ENCODE measurements around the gene FBL. TPM values are rescaled to one million over a fixed set of nuclear protein-coding genes. Genes with fewer than 3 reads are reported as not detected.

Gene FBL
- total RNA-seq, 4 donors from 2014 or later, result 40.4 to 79.4 (median 67.0) TPM

- no peaks in the 10 kb centered on the region for H3K4me1 ChIP-seq
- in situ Hi-C loops (cut with MboI; ENCODE audit: low sequenced_read_pairs in 4 of 4), result no loop called here
- TF ChIP-seq CTCF (IDR thresholded peaks at IDR 0.05 in 4 of 5, conservative IDR thresholded peaks at IDR 0.05 in 1 of 5) (no peak), POLR2A (IDR thresholded peaks at IDR 0.05) (no peak)
- intact Hi-C loops (cut with DNase I; ENCODE audit: low total_unique reads), result no loop called here
- H3K4me3 ChIP-seq, result no peak overlapping the region
- H3K27ac ChIP-seq, result no peak overlapping the region
- H3K36me3 ChIP-seq, result no peaks in the 10 kb centered on the region
- ATAC-seq (no peak), DNase-seq (no peak)
- H3K9me3 ChIP-seq, result no peaks in the 10 kb centered on the region
- no peaks in the 10 kb centered on the region for H3K27me3 ChIP-seq
Observed at GRCh38 chr19:39871886-39872866, 26.0 kb upstream of the FBL start.

DNA sequence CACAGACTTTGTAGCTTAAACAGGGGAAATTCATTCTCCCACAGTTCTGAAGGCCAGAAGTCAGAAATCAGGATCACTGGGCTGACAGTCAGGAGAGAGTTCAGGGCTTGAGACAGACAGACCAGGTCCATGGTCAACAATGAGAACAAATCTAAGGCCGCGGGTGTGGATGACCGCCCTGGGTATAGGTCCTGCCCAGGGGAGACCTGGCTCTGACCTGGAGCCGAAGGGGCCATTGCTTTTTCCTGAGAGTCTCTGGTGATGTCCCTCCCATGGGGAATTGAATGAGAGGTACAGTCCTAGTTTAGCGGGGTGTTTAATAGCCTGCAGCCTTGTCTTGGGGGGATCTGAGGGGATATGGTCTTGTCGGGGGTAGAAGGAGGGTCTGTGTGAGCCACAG is 25.2 kb upstream of the FBL start:
- H3K27ac ChIP-seq, result no peak overlapping the region
- no peaks in the 10 kb centered on the region for H3K36me3 ChIP-seq
- no peak overlapping the region for H3K4me3 ChIP-seq
- intact Hi-C loops (cut with DNase I; ENCODE audit: low total_unique reads) (no loop called here), in situ Hi-C loops (cut with MboI; ENCODE audit: low sequenced_read_pairs in 4 of 4) (no loop called here)
- H3K27me3 ChIP-seq, result no peaks in the 10 kb centered on the region
- no peaks in the 10 kb centered on the region for H3K4me1 ChIP-seq
- TF ChIP-seq CTCF (IDR thresholded peaks at IDR 0.05 in 4 of 5, conservative IDR thresholded peaks at IDR 0.05 in 1 of 5) (no peak), POLR2A (IDR thresholded peaks at IDR 0.05) (no peak)
- ATAC-seq, result no peak
- no peaks in the 10 kb centered on the region for H3K9me3 ChIP-seq
- no peak for DNase-seq

GRCh38 chr19:39870171-39870971 is 24.2 kb upstream of the FBL start:
- DNase-seq (no peak), ATAC-seq (no peak)
- H3K4me1 ChIP-seq, result no peaks in the 10 kb centered on the region
- H3K4me3 ChIP-seq, result no peak overlapping the region
- in situ Hi-C loops (cut with MboI; ENCODE audit: low sequenced_read_pairs in 4 of 4) (no loop called here), intact Hi-C loops (cut with DNase I; ENCODE audit: low total_unique reads) (no loop called here)
- TF ChIP-seq POLR2A (IDR thresholded peaks at IDR 0.05) (no peak), CTCF (IDR thresholded peaks at IDR 0.05 in 4 of 5, conservative IDR thresholded peaks at IDR 0.05 in 1 of 5) (no peak)
- no peaks in the 10 kb centered on the region for H3K36me3 ChIP-seq
- H3K9me3 ChIP-seq, result no peaks in the 10 kb centered on the region
- no peaks in the 10 kb centered on the region for H3K27me3 ChIP-seq
- no peak overlapping the region for H3K27ac ChIP-seq

GRCh38 chr19:39867952-39868351 is 21.8 kb upstream of the FBL start:
- in situ Hi-C loops (cut with MboI; ENCODE audit: low sequenced_read_pairs in 4 of 4), result no loop called here
- ATAC-seq (no peak), DNase-seq (no peak)
- H3K36me3 ChIP-seq, result no peaks in the 10 kb centered on the region
- no peak overlapping the region for H3K4me3 ChIP-seq
- H3K9me3 ChIP-seq, result no peaks in the 10 kb centered on the region
- intact Hi-C loops (cut with DNase I; ENCODE audit: low total_unique reads), result no loop called here
- H3K27me3 ChIP-seq, result no peaks in the 10 kb centered on the region
- H3K4me1 ChIP-seq, result no peaks in the 10 kb centered on the region
- no peak for TF ChIP-seq CTCF (IDR thresholded peaks at IDR 0.05 in 4 of 5, conservative IDR thresholded peaks at IDR 0.05 in 1 of 5)
- TF ChIP-seq POLR2A (IDR thresholded peaks at IDR 0.05), result no peak
- H3K27ac ChIP-seq, result no peak overlapping the region
